ENCODE measurements around the gene SAMD11. TPM values are rescaled to one million over a fixed set of nuclear protein-coding genes. Genes with fewer than 3 reads are reported as not detected.

The SAMD11 gene
- total RNA-seq, 1 experiment from 2014 or later: 11.5 TPM

GRCh38 chr1:940107-941014, 16.6 kb downstream of the SAMD11 start:
- peaks cover 51 to 62% of the 10 kb centered on the region in 2 experiments for H3K4me1 ChIP-seq (ENCODE audit: control insufficient read depth in 1 of 2, insufficient read depth in 2 of 2, low read length in 2 of 2)
- intact Hi-C loops (cut with micrococcal nuclease): loop anchor here (2.0 kb wide), 2 partner anchors 16 to 34 kb away; no protein-coding TSS in a partner anchor
- peak overlapping the region; percentile 43; the same call in 1 of the 2 replicates for H3K9ac ChIP-seq (ENCODE audit: low read length)

More at GRCh38 chr1:940107-941014, 16.6 kb downstream of the SAMD11 start:
- Histone ChIP-seq H3K27ac (ENCODE audit: low read depth, low read length) (peak overlapping the region; percentile 55; the same call in 1 of the 2 replicates), H3K9me2 (ENCODE audit: insufficient read depth) (no peaks in the 10 kb centered on the region), H3K79me2 (ENCODE audit: insufficient read depth, low read length) (no peaks in the 10 kb centered on the region), H3K27me3 (ENCODE audit: insufficient read depth, low read length) (peaks cover 13% of the 10 kb centered on the region; the same call in 1 of the 2 replicates), H2AFZ (ENCODE audit: low read depth, low read length, poor library complexity, severe bottlenecking) (peak overlapping the region; percentile 16), H3K4me3 (replicated peaks in 1 of 2; ENCODE audit: low read depth in 1 of 2, low read length in 2 of 2) (peak overlapping the region; percentile 38 to 50), H4K20me1 (ENCODE audit: insufficient read depth) (no peaks in the 10 kb centered on the region), H3K9me3 (ENCODE audit: control insufficient read depth in 1 of 2, insufficient read depth in 1 of 2, low read depth in 1 of 2, low read length in 2 of 2) (no peaks in the 10 kb centered on the region), H3K4me2 (ENCODE audit: low read length) (peak overlapping the region; percentile 73), H3K36me3 (ENCODE audit: control insufficient read depth in 1 of 2, insufficient read depth in 2 of 2, low read length in 2 of 2) (peaks cover 0 to under 1% of the 10 kb centered on the region in 2 experiments; a peak in 2 of 4 replicates)
- BruUV-seq (replicated peaks): no TSS peak
- POLR2A ChIA-PET: no interaction called here
- CTCF ChIA-PET: interaction anchor here (1.0 to 2.1 kb wide), 3 partner anchors 36 to 351 kb away, joined by 3 to 6 read pairs (median 5); no protein-coding TSS in a partner anchor
- no peak for DNase-seq (ENCODE audit: low read depth, low spot score)
- peak; percentile 31 for ATAC-seq
- TF ChIP-seq, protein P1, sequence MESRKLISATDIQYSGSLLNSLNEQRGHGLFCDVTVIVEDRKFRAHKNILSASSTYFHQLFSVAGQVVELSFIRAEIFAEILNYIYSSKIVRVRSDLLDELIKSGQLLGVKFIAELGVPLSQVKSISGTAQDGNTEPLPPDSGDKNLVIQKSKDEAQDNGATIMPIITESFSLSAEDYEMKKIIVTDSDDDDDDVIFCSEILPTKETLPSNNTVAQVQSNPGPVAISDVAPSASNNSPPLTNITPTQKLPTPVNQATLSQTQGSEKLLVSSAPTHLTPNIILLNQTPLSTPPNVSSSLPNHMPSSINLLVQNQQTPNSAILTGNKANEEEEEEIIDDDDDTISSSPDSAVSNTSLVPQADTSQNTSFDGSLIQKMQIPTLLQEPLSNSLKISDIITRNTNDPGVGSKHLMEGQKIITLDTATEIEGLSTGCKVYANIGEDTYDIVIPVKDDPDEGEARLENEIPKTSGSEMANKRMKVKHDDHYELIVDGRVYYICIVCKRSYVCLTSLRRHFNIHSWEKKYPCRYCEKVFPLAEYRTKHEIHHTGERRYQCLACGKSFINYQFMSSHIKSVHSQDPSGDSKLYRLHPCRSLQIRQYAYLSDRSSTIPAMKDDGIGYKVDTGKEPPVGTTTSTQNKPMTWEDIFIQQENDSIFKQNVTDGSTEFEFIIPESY (IDR thresholded peaks at IDR 0.05; ENCODE audit: extremely low read depth, insufficient replicate concordance, low read length): no peak
- no peak for TF ChIP-seq EZH2 (IDR thresholded peaks at IDR 0.05)
- no peak for TF ChIP-seq SRF (IDR thresholded peaks at IDR 0.05; ENCODE audit: low read depth)
- TF ChIP-seq TCF7L2 (IDR thresholded peaks at IDR 0.05; ENCODE audit: borderline replicate concordance, extremely low read depth, insufficient read depth, insufficient read length): peak; percentile 71
- RAD21 ChIA-PET (ENCODE audit: low non-redundant PET in 1 of 2, low total read pairs in 2 of 2, uncharacterized antibody in 2 of 2, unreplicated experiment in 2 of 2): interaction anchor here in 1 of 2 experiments (0.6 to 0.7 kb wide), 2 partner anchors 29 to 37 kb away, joined by 3 read pairs; no protein-coding TSS in a partner anchor
